HG02938 (cell line): ENCODE data around the gene DDX11.
"Not testable (repeated sequence)": the region's sequence is repeated elsewhere in the genome, so short reads cannot be mapped to it uniquely, and the experiment has no call there.

Source experiments
- ATAC-seq: cut with Tn5 transposase; IDR thresholded peaks from one replicate; pipeline ENCODE4 v1.9.1; 2021; ENCODE audit warnings: mild to moderate bottlenecking, moderate library complexity; ENCODE audit not compliant: unreplicated experiment

The DDX11 gene

DNA sequence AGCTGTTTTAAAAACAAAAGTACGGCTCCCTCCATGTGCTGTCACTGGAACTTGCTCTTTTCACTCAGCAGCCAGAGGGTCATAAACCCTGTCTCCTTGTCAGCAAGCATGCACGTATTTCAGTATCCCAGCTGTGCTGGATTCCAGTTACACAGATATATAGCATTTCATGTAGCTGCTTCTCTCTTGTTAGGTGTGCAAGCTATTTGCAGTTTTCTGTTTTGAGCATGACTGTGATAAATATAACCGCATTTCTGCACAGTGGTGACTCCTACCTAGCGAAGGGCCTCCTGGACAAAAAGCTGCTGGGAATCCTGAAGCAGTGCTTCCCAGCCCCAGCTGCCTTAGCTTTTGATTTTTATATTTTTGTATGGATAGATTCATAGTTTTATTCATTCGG is 24.7 kb downstream of the DDX11 start:
- ATAC-seq, result not testable (repeated sequence)

DNA sequence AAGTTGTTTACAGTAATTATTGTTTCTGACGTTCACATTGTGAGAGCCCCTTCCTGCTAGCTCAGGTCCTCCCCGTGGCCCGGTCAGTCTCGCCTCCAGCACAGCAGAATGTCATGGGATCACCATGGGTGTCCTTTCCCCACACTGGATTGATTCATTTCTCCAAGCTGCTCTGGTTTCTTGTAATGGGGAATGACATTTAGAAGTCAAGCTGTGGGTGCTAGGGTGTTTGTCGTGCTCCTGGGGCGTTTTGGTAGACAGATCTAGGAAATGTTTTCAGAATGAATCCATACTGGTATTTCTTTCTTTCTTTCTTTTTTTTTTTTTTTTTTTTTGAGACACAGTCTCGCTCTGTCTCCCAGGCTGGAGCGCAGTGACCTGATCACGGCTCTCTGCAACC is 25.1 kb downstream of the DDX11 start:
- not testable (repeated sequence) for ATAC-seq

DNA sequence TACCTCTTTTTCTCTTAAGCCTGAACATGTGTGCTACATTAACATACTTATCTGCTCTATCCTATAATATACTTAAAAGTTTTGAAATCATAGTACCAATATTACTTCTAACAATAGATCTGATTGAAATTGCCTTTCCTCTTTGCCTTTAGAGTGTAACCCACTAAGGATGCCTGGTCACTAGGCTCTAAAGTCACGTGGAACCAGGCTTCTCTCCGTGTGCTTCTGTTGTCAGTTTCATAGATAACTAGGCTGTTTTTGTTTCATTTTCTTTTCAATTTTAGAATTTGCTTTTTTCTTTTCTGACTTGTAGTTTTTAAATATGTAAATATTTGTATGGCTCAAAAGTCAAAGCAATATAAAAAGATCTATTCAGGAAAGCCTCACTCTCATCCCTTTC is 25.8 kb downstream of the DDX11 start:
- not testable (repeated sequence) for ATAC-seq

DNA sequence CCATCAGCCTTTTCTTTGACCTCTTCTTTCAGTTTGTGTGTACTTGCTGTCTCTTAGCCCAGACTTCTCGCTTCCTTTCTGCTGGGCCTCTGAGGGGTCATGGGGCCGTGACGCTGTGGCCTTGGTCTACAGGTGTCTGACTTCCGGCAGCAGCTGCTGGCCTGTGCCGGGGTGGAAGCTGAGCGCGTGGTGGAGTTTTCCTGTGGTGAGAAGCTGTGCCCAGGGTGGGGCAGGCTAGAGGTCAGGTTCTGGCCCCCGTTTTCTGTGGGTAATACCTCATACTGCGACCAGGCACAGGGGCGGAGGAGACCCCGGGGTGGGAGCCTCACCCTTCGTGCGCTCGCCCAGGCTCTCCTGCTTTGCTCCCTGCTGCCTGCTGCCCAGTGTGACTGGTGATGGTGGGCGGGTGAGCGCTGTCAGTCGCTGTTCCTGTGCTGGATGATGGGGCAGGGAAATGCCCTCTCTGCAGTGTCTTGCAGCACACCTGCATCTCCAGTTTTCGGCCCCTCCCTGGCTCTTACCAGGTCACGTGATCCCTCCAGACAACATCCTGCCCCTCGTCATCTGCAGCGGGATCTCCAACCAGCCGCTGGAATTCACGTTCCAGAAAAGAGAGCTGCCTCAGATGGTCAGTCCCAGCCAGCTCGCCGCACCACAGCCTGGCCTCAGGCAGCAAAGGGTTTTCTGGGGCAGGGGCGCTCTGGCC is 27.0 kb downstream of the DDX11 start:
- ATAC-seq, result not testable (repeated sequence)

DNA sequence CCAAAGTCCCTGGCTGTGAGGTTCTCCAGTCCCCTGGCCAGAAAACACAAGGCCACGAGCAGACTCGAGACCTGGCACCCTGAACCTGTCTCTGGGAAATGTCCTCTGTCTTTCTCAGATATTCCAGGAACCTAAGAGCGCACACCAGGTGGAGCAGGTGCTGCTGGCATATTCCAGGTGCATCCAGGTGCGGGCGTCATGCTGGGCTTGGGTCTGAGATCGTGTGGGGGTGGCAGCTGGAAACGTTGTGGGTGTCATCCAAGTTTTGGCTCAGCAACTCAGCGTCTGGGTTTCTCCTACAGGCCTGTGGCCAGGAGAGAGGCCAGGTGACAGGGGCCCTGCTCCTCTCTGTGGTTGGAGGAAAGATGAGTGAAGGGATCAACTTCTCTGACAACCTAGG is 28.5 kb downstream of the DDX11 start:
- not testable (repeated sequence) for ATAC-seq

DNA sequence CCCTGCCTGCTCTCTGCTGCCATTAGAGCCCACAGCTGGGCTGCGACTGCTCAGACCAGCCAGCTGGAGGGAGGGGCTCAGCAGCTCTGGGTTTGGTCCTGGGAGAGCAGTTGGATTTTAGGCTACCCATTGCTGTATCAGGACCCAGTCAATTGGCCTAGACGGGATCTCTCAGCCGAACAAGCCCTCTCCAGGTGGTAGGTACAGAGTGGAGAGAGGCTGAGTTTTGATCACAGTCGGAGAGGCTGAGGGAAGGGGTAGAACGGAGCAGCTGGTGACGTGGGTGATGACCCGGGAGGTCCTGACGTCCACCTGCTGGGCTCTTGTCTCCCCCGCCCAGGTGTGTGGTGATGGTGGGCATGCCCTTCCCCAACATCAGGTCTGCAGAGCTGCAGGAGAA is 28.9 kb downstream of the DDX11 start:
- ATAC-seq, result not testable (repeated sequence)

DNA sequence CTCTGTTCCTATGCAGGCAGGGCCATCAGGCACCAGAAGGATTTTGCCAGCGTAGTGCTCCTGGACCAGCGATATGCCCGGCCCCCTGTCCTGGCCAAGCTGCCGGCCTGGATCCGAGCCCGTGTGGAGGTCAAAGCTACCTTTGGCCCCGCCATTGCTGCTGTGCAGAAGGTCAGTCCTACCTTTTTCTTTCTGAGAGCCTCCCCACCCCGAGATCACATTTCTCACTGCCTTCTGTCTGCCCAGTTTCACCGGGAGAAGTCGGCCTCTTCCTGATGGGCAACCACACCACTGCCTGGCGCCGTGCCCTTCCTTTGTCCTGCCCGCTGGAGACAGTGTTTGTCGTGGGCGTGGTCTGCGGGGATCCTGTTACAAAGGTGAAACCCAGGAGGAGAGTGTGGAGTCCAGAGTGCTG is 29.9 kb downstream of the DDX11 start:
- not testable (repeated sequence) for ATAC-seq

DNA sequence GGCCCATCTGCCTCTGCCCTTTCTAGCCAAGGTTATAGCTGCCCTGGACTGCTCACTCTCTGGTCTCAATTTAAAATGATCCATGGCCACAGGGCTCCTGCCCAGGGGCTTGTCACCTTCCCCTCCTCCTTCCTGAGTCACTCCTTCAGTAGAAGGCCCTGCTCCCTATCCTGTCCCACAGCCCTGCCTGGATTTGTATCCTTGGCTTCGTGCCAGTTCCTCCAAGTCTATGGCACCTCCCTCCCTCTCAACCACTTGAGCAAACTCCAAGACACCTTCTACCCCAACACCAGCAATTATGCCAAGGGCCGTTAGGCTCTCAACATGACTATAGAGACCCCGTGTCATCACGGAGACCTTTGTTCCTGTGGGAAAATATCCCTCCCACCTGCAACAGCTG is 30.6 kb downstream of the DDX11 start:
- ATAC-seq, result not testable (repeated sequence)

DNA sequence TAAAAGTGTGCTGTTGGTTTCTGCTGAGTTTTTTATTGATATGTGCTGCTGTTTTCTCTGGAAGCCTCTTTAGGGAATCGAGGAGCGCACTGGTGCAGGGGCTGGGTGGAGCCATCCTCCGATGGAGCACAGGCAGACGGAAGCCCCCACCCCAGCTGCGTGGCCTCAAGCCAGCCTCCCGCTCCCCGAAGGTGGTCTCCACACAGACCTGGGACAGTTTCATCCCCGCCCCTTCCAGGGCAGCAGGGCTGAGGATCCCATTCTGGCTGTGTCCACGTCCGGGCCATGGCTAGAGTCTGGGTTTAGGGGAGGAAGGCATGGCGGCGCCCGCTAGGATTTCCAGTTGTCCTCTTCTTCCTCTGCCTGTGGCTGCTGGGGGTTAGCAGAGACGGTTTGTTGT is 31.1 kb downstream of the DDX11 start:
- ATAC-seq, result not testable (repeated sequence)

DNA sequence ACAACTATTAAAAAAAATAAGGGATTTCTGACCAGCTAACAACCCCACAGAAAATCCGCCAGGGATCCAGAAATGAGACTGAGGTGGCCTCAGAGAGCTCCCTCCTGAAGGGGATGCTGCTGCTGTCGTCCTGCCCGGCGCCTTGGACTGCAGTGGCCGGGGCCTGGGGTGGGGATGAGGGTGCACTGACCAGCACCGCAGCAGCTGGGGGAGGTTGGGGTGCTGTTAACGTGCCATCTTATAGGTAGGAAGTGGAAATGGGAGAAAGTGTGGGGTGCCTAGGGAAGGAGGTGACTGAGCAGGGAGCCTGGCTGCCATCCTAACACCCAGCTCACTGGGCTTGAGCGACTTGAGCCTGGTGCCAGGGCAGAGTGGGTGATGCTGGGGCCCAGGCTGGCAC is 32.0 kb downstream of the DDX11 start:
- ATAC-seq, result no peak

DNA sequence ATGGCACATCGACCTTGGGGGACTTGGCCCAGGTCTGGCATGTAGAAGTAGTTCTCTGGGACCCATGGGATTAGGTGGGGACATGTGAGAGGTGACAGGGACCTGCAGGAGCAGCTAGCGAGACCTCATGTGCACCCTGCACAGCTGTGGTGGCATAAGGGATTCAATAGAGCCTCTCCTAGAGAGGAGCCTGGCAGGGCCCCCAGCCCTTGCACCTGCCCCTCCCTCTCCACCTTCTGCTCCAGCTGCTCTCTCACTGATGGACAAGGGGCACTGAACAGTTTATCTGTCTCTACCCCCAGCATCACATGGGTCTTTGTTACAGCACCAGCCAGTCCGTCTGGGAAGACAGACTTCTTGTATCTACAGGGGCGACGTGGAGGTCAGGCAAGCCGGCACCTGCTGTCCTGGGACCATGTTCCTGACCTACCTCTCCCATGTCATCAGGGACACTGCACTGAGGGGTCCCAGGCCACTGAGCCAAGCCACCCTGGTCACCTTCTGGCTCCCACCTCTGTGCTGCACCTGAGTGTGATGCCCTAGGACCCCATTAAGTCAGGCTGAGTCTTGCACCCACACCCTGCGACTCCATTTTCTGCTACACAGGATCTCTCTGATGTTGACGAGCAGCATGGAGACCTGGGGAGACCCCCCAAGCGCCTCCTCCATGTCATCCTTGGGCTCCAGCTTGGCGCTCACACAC is 32.6 kb downstream of the DDX11 start:
- ATAC-seq, result no peak

DNA sequence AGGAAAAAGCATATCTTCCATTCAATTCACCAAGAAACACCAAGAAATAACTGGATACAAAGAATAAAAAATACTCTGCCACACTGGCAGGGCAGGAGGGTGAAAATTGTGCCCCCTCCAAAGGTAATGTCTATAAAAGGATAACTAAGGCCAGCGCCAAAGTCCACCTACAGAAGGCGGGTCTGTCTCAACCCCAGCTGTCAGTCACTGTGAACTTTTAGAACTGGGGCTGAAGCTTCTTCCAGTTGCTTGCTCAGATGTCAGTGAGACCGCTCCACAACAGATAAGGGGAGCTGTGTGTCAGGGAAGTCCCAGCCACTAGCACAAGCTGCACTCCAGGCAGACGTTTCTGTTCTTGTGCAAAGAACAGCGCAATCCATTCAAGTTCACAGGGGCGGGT is 36.1 kb downstream of the DDX11 start:
- ATAC-seq, result not testable (repeated sequence)

DNA sequence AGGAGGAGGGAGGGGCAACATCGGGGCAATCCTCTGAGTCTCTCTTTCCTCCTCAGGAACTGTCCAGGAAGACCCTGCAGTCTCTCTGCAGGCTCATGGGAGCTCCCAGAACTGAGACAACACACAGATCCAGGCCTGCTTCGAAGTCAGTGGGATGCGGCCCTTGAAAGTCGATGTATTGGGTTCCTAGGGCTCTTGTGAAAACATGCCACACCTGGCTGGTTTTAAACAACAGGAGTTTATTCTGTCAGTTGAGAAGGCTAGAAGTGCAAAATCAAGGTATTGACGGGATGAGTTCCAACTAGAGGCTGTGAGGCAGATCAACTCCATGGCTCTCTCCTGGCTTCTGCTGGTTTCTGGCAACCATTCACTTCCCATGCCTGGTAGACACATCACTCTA is 36.6 kb downstream of the DDX11 start:
- ATAC-seq, result not testable (repeated sequence)

DNA sequence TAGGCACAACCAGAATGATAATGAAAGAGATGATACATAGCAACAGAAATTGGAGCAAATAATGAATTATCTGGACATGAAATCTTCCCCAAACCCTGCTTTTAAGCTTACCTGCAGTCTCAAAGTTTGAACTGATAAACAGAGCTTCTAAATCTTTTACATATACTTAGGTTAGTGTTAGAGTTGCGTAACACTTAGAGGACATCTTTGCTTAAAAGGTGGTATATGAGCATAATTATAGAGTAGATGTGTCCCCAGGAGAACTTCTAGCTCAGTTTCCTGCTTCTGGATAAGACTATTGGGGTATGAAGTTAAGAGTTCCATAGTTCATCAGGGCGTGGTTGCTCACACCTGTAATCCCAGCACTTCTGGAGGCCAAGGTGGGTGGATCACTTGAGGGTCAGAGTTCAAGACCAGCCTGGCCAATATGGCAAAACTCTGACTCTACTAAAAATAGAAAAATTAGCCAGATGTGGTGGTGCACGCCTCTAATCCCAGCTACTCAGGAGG is 41.5 kb downstream of the DDX11 start:
- ATAC-seq, result not testable (repeated sequence)

DNA sequence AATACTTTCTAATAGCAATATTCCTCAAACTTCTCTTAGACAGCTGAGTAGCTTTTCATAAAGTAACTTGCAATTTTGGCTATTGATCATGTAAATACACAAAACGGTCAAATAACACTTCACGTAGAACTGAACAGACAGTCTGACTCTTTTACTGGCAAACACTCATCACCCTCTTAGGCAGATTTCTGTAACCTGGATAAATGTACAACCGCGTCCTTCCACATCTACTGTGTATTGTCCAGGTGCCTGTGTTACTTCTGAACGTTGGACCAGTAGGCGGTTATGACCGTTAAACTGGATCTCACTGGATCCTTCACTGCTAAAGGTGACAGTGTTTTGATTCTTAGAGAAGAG is 43.2 kb downstream of the DDX11 start:
- ATAC-seq, result not testable (repeated sequence)

DNA sequence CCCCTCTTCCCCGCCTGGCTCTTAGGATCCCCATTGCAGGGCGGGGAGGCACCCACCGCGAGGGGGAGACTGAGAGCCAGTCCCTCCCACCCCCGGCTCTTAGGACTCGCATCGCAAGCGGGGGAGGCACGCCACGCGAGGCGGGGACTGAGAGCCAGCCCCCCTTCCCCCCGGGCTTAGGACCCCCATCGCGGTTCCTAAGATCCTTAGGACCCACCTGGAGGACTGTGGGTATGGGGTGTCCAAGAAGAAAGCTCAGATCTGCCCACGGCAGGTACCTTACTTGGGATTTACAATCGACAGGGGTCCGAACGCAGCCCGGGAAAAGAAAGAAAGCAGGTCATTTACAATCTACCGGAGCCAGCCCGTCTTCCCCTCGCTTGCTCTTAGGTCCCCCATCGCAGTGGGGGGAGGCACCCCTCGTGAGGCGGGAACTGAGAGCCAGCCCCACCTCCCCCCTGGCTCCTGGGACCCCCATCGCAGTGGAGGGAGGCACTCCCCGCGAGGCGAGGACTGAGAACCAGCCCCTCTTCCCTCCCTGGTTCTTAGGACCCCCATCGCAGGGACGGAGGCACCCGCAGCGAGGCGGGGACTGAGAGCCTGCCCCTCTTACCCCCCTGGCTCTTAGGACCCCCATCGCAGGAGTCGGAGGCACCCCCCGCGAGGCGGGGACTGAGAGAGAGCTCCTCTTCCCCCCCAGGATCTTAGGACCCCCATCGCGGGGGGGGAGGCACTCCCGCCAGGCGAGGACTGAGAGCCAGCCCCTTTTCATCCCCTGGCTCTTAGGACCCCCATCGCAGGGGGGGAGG is 43.7 kb downstream of the DDX11 start:
- ATAC-seq, result no peak

DNA sequence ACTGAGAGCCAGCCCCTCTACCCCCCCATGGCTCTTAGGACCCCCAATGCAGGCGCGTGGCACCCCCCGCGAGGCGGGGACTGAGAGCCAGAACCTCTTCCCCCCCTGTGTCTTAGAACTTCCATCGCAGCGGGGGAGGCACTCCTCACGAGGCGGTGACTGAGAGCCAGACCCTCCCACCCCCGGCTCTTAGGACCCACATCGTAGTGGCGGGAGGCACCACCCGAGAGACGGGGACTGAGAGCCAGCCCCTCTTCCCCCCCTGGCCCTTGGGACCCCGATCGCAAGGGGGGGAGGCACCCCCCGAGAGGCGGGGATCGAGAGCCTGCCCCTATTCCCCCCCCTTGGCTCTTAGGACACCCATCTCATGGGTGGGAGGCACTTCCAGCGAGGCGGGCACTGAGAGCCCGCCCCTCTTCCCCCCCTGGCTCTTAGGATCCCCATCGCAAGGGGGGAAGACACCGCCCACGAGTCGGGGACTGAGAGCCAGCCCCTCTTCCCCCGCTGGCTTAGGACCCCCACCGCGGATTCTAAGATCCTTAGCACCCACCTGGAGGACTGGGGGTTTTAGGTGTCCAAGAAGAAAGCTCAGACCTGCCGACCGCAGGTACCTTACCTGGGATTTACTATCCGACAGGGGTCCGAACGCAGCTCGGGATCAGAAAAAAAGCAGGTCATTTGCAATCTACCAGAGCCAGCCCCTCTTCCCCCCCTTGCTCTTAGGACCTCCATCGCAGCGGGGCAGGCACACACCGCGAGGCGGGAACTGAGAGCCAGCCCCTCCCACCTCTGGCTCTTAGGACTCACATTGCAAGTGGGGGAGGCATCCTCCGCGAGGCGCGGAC is 44.9 kb downstream of the DDX11 start:
- ATAC-seq, result peak; percentile 70

DNA sequence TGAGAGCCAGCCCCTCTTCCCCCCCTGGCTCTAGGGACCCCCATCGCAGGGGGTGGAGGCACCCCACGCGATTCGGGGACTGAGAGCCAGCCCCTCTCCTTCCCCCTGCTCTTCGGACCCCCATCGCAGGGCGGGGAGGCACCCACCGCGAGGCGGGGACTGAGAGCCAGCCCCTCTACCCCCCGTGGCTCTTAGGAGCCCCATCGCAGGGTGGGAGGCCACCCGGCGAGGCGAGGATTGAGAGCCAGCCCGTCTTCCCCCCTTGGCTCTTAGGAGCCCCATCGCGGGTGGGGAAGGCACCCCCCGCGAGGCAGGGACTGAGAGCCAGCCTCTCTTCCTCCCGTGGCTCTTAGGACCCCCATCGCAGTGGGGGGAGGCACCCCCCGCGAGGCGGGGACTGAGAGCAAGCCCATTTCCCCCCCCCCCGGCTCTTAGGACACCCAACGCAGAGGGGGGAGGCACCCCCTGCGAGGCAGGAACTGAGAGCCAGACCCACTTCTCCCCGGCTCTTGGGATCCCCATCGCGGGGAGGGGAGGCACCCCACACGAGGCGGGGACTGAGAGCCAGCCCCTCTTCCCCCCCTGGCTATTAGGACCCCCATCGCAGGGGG is 45.6 kb downstream of the DDX11 start:
- no peak for ATAC-seq

DNA sequence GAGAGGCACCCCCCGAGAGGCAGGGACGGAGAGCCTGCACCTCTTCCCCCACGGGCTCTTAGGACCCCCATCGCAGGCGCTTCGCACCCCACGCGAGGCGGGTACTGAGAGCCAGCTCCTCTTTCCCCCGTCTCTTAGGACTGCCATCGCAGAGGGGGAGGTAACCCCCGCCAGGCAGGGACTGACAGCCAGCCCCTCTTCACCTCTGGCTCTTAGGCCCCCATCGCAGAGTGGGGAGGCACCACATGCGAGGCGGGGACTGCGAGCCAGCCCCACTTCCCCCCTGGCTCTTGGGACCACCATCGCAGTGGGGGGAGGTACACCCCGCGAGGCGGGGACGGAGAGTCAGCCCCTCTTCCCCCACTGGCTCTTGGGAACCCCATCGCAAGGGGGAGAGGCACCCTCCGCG is 46.1 kb downstream of the DDX11 start:
- ATAC-seq, result no peak

DNA sequence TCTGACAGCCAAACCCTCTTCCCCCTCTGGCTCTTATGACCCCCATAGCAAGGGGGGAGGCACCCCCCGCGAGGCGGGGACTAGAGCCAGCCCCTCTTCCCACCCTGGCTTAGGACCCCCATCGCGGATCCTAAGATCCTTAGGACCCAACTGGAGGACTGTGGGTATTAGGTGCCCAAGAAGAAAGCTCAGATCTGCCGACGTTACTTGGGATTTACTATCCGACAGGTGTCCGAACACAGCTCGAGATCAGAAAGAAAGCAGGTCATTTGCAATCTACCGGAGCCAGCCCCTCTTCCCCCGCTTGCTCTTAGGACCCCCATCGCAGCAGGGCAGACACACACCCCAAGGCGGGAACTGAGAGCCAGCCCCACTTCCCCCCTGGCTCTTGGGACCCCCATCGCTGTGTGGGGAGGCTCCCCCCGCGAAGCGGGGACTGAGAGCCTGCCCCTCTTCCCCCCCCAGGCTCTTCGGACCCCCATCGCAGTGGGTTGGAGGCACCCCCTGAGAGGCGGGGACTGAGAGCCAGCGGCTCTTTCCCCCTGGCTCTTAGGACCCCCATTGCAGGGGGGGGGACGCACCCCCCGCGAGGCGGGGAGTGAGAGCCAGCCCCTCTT is 46.8 kb downstream of the DDX11 start:
- ATAC-seq, result no peak
